HL-60 (cell line): ENCODE data around the gene ERCC3.
"Not testable (repeated sequence)": the region's sequence is repeated elsewhere in the genome, so short reads cannot be mapped to it uniquely, and the experiment has no call there.

Experiments used
- DNase-seq, 2 experiments: peaks; one replicate each; pipeline ENCODE4 v3.0.0-alpha.2; 2010 to 2020; ENCODE audit warnings: low read depth in 1 of 2, low spot score in 1 of 2
- H3K27ac ChIP-seq: fragments of 250-450 bp; sonication (Bioruptor Pico); replicated peaks from 2 replicates; pipeline ENCODE4 v1.5.1; 2020; ENCODE audit warnings: mild to moderate bottlenecking, moderate library complexity
- H3K27me3 ChIP-seq: fragments of 250-450 bp; sonication (Bioruptor Pico); 2 replicates; pipeline ENCODE4 v1.5.1; 2021; ENCODE audit warnings: mild to moderate bottlenecking, moderate library complexity; ENCODE audit not compliant: insufficient read depth, poor library complexity, severe bottlenecking
- H3K4me3 ChIP-seq: replicated peaks from 2 replicates; pipeline ENCODE4 v1.5.1; 2011; ENCODE audit warnings: mild to moderate bottlenecking, control low read depth, low read length; ENCODE audit not compliant: insufficient read depth
- GABPA ChIP-seq: IDR thresholded peaks from 2 replicates; pipeline ENCODE4 v1.6.1; 2012; ENCODE audit warnings: low read depth
- POLR2AphosphoS5 ChIP-seq: IDR thresholded peaks from 2 replicates; pipeline ENCODE4 v1.6.1; 2012; ENCODE audit warnings: low read depth
- REST ChIP-seq: IDR thresholded peaks from 2 replicates; pipeline ENCODE4 v1.6.1; 2012; ENCODE audit warnings: low read depth; ENCODE audit not compliant: insufficient replicate concordance
- SPI1 ChIP-seq: IDR thresholded peaks from 2 replicates; pipeline ENCODE4 v1.6.1; 2012; ENCODE audit warnings: low read depth, mild to moderate bottlenecking, borderline replicate concordance
- TF ChIP-seq, protein P1 (sequence below): IDR thresholded peaks from one replicate; pipeline ENCODE4 v1.5.1; 2011; ENCODE audit warnings: low read length, control low read depth, inconsistent platforms; ENCODE audit not compliant: insufficient read depth

Gene ERCC3

DNA sequence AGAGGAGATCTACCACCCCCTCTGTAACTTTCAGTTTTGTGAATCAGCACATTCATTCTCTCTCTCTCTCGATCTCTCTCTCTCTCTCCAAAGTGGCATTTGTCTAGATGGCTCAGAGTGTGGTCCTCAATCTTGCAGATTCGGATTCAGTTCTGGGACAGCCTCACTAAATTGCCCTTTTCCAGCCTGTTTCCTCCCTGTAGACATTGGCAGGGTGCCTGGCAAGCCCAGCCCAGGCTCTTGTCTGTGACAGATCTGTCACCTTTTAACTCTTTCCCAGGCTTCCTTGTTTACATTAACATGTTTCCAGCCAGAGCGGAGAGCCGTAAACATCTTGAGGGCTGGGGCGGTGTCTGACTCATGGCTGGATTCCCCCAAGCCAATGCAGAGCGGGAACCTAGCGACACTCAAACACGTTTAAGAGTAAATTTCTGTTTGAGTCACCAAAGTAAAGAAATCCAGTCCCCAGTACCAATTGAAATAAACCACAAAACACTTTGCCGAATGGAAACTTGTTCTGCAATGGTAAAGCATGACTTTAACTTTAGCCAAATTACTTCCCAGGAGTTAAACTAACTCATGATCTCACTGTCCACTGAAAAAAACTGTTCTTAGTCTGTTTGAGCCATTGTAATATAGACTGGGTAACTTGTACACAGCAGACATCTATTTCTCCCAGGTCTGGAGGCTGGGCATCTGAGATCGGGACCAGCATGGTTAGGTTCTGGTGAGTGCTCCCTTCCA, 67.3 kb downstream of the ERCC3 start:
- Histone ChIP-seq H3K27ac (no peak overlapping the region), H3K4me3 (no peak overlapping the region), H3K27me3 (peaks cover 5% of the 10 kb centered on the region)
- no peak for DNase-seq
- no peak for TF ChIP-seq SPI1
- TF ChIP-seq, protein P1, sequence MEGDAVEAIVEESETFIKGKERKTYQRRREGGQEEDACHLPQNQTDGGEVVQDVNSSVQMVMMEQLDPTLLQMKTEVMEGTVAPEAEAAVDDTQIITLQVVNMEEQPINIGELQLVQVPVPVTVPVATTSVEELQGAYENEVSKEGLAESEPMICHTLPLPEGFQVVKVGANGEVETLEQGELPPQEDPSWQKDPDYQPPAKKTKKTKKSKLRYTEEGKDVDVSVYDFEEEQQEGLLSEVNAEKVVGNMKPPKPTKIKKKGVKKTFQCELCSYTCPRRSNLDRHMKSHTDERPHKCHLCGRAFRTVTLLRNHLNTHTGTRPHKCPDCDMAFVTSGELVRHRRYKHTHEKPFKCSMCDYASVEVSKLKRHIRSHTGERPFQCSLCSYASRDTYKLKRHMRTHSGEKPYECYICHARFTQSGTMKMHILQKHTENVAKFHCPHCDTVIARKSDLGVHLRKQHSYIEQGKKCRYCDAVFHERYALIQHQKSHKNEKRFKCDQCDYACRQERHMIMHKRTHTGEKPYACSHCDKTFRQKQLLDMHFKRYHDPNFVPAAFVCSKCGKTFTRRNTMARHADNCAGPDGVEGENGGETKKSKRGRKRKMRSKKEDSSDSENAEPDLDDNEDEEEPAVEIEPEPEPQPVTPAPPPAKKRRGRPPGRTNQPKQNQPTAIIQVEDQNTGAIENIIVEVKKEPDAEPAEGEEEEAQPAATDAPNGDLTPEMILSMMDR = no peak

DNA sequence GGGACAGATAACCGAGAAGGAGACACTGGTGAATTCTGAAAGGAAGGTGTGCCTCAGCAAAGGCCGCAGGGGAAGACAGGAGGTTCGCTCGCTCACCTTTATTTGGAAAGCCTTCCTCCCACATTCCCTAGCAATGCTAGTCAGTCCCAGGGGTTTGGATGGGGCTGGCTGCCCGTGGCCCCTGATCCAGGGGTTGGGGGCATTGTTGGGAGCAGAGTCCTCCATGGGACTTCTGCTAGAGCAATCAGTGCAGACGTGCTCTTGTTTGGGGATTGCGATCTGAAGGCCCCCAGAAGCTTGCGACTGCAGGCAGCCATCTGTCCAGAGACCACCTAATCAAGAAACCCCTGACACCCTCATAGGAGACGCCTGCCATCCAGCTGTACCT, 67.8 kb downstream of the ERCC3 start:
- Histone ChIP-seq H3K27ac (no peak overlapping the region), H3K4me3 (no peak overlapping the region), H3K27me3 (peaks cover 5% of the 10 kb centered on the region)
- no peak for DNase-seq
- TF ChIP-seq POLR2AphosphoS5 (no peak), REST (no peak), GABPA (no peak), SPI1 (no peak)
- TF ChIP-seq, protein P1 = no peak

DNA sequence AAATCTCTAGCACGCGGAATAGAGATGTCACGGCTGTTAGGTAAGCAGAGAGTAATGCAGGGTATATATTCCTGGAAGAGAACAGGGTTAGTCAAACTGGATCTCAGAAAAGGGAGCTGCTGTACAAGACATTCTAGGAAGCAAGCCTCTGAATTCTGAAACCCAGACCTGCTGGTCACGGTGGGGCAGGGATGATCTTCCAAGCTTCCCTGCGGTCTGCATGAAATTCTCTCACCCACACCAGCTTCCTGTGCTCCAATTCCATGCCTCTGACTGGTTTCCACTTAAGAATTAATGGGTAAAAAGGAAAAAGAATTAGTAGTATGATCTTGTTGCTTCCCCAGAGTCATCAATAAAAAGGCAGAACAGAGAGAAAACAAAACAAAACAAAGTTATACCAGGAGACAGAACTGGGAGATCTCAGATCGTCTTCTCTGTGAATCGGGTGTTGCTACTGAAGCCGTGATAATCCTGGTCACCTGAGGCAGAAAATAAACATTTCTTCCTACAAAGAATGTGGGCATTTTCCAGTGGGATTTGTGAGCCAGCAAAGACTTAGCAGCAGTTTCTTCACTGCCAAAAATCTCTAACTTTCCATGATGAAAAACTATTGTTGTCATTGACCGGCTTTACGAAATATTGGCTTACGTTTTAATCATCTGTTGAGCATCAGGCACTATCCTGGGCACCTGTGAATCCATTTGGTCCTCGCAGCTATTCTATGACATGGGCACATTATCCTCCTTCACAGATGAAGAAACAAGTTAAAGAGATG, 68.6 kb downstream of the ERCC3 start:
- no peak for DNase-seq
- peaks cover 11% of the 10 kb centered on the region for H3K27me3 ChIP-seq
- TF ChIP-seq POLR2AphosphoS5 (no peak), REST (no peak), SPI1 (no peak), GABPA (no peak)
- TF ChIP-seq, protein P1 = no peak
- no peak overlapping the region for H3K4me3 ChIP-seq
- no peak overlapping the region for H3K27ac ChIP-seq

DNA sequence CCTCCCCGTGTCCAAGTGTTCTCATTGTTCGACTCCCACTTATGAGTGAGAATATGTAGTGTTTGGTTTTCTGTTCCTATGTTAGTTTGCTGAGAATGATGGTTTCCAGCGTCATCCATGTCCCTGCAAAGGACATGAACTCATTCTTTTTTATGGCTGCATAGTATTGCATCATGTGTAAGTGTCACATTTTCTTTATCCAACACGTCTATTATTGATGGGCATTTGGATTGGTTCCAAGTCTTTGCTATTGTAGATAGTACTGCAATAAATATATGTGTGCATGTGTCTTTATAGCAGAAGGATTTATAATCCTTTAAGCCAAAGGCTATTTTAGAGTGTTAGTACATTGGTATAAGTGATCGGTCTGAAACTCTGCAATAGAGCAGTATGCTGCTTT, 69.8 kb downstream of the ERCC3 start:
- H3K4me3 ChIP-seq, H3K27ac ChIP-seq, DNase-seq: not testable (repeated sequence)
- peaks cover 19% of the 10 kb centered on the region for H3K27me3 ChIP-seq
